Measurements from ENCODE around the gene NUP133.
A peak's percentile ranks its signal among the peaks of the same experiment; 100 is the strongest.
"Not testable (repeated sequence)": the region's sequence is repeated elsewhere in the genome, so short reads cannot be mapped to it uniquely, and the experiment has no call there.

The NUP133 gene

DNA sequence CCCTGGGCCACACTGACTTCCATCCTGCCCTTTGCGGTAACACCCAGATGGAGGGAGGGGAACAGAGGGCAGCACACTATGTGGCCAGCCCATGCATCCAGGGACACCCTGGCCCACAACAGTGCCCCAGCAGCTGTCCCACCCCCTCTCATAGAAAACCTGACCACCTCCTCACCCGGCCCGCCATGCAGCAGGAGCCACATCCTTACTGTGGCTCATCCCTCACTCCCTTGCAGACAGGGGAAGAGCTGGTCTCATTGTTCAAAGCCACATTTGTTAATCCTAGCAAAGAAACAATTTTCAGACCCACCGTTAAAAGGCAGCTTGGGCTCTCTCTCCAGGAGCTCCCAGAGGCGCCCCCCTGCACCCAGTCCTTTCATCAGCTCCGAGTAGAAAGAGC, 23.2 kb upstream of the NUP133 start:
- H3K4me3 ChIP-seq (ENCODE audit: low read length): no peak overlapping the region
- TF ChIP-seq, protein P1, sequence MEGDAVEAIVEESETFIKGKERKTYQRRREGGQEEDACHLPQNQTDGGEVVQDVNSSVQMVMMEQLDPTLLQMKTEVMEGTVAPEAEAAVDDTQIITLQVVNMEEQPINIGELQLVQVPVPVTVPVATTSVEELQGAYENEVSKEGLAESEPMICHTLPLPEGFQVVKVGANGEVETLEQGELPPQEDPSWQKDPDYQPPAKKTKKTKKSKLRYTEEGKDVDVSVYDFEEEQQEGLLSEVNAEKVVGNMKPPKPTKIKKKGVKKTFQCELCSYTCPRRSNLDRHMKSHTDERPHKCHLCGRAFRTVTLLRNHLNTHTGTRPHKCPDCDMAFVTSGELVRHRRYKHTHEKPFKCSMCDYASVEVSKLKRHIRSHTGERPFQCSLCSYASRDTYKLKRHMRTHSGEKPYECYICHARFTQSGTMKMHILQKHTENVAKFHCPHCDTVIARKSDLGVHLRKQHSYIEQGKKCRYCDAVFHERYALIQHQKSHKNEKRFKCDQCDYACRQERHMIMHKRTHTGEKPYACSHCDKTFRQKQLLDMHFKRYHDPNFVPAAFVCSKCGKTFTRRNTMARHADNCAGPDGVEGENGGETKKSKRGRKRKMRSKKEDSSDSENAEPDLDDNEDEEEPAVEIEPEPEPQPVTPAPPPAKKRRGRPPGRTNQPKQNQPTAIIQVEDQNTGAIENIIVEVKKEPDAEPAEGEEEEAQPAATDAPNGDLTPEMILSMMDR (IDR thresholded peaks at IDR 0.05; ENCODE audit: insufficient read depth, low read depth, low read length, missing control alignments): no peak
- no peak for DNase-seq (ENCODE audit: low read depth)

DNA sequence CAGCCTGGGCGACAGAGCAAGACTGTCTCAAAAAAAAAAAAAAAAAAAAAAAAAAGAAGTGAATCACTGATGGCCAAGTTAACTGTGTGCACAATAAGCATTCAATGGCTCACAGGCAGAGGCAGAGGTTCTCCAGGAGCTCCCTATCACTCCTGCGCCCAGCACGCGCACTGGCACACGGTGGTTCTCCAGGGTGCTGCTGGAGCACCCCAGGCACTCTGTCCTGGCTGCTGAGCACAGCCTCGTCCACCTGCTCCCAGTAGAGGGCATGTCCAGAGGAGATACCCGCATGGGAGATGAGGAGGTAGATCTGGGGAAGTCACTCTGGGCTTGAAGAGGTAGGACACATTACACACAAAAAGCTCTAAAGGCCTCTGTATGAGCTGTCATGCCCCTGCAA, 21.5 kb upstream of the NUP133 start:
- DNase-seq (ENCODE audit: low read depth): no peak
- TF ChIP-seq, protein P1 (IDR thresholded peaks at IDR 0.05; ENCODE audit: insufficient read depth, low read depth, low read length, missing control alignments): no peak
- H3K4me3 ChIP-seq (ENCODE audit: low read length): no peak overlapping the region

DNA sequence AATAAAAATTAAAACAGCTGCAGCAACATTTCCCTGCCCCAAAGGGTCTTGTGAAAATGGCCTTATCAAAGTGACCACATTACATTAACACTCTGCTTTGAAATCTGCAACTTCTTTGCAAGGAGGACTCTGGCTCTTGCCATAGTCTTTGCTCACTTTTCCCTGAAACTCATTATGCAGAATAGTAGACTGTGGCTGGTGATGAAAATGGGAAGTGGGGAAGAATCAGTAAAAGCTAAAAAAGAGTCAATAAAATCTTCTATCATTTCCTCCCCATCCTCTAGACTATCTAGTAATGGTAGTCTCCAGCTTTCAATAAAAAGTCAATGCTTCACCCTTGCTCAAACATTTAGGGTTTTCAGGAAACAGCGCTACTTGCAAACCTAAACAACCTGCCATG, 18.6 kb upstream of the NUP133 start:
- TF ChIP-seq, protein P1 (IDR thresholded peaks at IDR 0.05; ENCODE audit: insufficient read depth, low read depth, low read length, missing control alignments): no peak
- no peak overlapping the region for H3K4me3 ChIP-seq (ENCODE audit: low read length)
- no peak for DNase-seq (ENCODE audit: low read depth)

DNA sequence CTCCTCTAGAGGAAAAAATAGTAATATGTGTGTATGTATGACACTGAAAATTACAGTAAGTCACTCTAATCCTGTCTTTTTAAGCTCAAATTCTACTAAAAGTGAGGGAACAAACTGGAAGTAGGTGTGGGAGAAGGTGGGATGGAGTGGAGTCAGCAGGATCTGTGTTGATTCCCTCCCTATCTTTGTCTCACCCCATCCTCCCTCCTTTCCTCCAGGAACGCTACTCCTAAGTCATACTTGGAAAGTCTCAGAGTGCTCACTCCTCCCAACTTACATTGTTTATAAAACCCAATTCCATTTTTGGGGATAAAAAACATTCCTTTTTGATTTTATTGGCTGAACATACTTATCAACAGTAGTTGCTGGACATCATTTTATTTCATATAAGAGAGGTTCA, 14.9 kb upstream of the NUP133 start:
- TF ChIP-seq, protein P1 (IDR thresholded peaks at IDR 0.05; ENCODE audit: insufficient read depth, low read depth, low read length, missing control alignments): no peak
- no peak for DNase-seq (ENCODE audit: low read depth)
- no peak overlapping the region for H3K4me3 ChIP-seq (ENCODE audit: low read length)

DNA sequence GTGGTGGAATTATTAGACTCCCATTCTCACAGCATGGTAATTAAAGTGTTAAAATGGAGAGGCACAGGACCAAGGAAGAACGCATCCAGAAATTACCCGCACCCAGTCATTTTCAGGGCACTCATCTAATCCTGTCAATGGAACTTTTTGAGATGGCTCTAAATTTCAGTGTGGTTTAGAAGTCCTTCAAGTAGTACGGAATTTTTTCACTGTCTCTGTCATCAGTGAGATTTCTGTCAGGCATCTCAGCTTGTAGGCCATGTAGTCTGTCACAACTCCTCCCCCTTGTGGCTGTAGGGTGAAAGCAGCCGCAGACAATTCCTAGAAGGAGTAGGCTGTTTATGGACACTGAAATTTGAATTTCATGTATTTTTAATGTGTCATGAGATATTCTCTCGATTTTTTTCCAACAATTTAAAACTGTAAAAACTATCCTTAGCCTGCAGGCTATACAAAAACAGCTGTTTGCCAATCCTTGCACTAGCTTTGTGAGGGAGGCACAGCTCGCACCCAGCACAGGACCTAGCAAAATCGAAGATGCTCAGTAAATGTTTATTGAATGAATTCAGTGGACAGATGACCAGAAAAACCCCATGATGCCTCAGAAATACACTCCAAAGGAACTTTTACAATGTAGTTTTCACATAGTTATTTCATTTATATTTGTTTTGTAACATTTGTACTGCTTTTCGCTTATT, 6.6 kb upstream of the NUP133 start:
- H3K4me3 ChIP-seq (ENCODE audit: low read length): no peak overlapping the region
- TF ChIP-seq, protein P1 (IDR thresholded peaks at IDR 0.05; ENCODE audit: insufficient read depth, low read depth, low read length, missing control alignments): peak; percentile 92
- DNase-seq (ENCODE audit: low read depth): peak; percentile 77

DNA sequence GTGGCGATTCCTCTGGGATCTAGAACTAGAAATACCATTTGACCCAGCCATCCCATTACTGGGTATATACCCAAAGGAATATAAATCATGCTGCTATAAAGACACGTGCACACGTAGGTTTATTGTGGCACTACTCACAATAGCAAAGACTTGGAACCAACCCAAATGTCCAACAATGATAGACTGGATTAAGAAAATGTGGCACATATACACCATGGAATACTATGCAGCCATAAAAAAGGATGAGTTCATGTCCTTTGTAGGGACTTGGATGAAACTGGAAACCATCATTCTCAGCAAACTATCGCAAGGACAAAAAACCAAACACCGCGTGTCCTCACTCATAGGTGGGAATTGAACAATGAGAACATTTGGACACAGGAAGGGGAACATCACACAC, 3.5 kb upstream of the NUP133 start:
- H3K4me3 ChIP-seq (ENCODE audit: low read length); DNase-seq (ENCODE audit: low read depth): not testable (repeated sequence)

DNA sequence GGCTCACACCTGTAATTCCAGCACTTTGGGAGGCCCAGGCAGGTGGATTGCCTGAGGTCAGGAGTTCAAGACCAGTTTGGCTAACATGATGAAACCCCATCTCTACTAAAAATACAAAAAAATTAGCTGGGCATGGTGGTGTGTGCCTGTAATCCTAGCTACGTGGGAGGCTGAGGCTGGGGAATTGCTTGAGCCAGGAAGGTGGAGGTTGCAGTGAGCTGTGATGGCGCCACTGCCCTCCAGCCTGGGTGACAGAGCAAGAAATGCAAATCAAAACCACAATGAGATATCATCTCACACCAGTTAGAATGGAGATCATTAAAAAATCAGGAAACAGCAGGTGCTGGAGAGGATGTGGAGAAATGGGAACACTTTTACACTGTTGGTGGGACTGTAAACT, 3.1 kb upstream of the NUP133 start:
- not testable (repeated sequence) for DNase-seq (ENCODE audit: low read depth); H3K4me3 ChIP-seq (ENCODE audit: low read length)

DNA sequence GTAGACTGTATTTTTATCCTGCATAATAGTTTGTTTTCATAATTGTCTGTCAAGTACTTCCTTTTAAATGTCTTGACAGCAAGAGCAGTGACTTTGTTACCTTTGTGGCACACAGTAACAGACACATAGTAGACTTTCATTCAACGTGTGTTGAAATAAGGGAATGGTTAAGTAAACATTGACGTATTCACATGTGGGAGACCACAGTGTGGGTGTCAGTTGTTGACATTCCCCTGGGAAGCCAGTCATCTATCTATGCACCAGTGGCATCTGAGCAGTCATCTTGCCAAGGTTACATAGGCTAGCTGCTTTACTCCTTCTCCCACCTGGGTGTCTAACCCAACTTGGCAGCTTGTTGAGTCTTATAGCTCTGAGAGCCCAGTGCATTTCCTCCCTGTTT, 1.4 kb upstream of the NUP133 start:
- no peak overlapping the region for H3K4me3 ChIP-seq (ENCODE audit: low read length)
- TF ChIP-seq, protein P1 (IDR thresholded peaks at IDR 0.05; ENCODE audit: insufficient read depth, low read depth, low read length, missing control alignments): no peak
- peak; percentile 83 for DNase-seq (ENCODE audit: low read depth)
